ENCODE results near the gene PHKA1.

The PHKA1 gene

GRCh38 chrX:72713130-72713529 lies 976 bp downstream of the PHKA1 start:
- TF ChIP-seq, protein P1, sequence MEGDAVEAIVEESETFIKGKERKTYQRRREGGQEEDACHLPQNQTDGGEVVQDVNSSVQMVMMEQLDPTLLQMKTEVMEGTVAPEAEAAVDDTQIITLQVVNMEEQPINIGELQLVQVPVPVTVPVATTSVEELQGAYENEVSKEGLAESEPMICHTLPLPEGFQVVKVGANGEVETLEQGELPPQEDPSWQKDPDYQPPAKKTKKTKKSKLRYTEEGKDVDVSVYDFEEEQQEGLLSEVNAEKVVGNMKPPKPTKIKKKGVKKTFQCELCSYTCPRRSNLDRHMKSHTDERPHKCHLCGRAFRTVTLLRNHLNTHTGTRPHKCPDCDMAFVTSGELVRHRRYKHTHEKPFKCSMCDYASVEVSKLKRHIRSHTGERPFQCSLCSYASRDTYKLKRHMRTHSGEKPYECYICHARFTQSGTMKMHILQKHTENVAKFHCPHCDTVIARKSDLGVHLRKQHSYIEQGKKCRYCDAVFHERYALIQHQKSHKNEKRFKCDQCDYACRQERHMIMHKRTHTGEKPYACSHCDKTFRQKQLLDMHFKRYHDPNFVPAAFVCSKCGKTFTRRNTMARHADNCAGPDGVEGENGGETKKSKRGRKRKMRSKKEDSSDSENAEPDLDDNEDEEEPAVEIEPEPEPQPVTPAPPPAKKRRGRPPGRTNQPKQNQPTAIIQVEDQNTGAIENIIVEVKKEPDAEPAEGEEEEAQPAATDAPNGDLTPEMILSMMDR (conservative IDR thresholded peaks at IDR 0.05; ENCODE audit: low read depth, low read length): no peak
- H3K4me3 ChIP-seq (ENCODE audit: low read depth, low read length): peak overlapping the region; percentile 59
- peak; percentile 4 for DNase-seq (ENCODE audit: low read depth)

GRCh38 chrX:72712094-72712755 lies 1.9 kb downstream of the PHKA1 start:
- peak overlapping the region; percentile 14 for H3K4me3 ChIP-seq (ENCODE audit: low read depth, low read length)
- TF ChIP-seq, protein P1 (conservative IDR thresholded peaks at IDR 0.05; ENCODE audit: low read depth, low read length): no peak
- DNase-seq (ENCODE audit: low read depth): peak; percentile 56

DNA sequence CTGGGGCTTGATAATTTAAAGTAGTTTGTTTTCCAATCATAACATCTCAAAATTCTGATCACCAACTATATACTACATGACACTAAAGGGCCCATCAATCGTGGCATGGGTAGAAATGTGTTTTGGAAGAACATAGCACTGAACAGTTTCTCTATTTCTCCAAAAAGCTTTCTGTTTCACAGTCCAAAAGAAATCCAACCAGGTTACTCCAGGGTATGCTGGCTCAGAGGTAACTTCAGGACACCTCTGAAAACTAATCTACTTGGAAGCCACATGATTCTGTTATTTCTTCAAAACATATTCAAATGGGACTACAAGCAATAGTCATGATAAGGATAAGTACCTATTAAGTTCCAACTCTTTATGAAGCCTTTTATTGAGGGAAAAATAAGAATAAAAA lies 8.3 kb downstream of the PHKA1 start:
- no peak overlapping the region for H3K4me3 ChIP-seq (ENCODE audit: low read depth, low read length)
- TF ChIP-seq, protein P1 (conservative IDR thresholded peaks at IDR 0.05; ENCODE audit: low read depth, low read length): no peak
- peak; percentile 14 for DNase-seq (ENCODE audit: low read depth)

DNA sequence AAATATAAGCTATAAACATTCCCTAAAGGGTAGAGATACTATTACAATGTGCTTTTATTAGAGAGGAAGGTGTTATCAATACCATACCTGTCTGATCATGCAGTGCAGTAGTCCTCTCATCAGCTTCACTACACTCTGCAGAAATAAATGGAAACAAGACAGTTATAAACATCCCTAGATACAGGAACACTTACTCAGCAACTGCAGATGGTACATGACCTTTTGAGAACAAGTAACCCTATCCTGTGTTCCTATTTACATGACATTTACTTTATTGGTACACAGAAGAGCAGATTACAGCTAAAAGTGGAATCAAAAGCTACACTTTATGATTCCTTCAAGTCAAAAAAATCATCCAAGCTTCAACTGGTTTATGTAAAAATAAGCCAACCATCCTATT lies 9.0 kb downstream of the PHKA1 start:
- H3K4me3 ChIP-seq (ENCODE audit: low read depth, low read length): no peak overlapping the region
- TF ChIP-seq, protein P1 (conservative IDR thresholded peaks at IDR 0.05; ENCODE audit: low read depth, low read length): no peak
- no peak for DNase-seq (ENCODE audit: low read depth)

- H3K4me3 ChIP-seq (ENCODE audit: low read depth, low read length): no peak overlapping the region
- no peak for DNase-seq (ENCODE audit: low read depth)
- TF ChIP-seq, protein P1 (conservative IDR thresholded peaks at IDR 0.05; ENCODE audit: low read depth, low read length): no peak
These were observed 19.9 kb downstream of the PHKA1 start for GRCh38 chrX:72694170-72694569.

DNA sequence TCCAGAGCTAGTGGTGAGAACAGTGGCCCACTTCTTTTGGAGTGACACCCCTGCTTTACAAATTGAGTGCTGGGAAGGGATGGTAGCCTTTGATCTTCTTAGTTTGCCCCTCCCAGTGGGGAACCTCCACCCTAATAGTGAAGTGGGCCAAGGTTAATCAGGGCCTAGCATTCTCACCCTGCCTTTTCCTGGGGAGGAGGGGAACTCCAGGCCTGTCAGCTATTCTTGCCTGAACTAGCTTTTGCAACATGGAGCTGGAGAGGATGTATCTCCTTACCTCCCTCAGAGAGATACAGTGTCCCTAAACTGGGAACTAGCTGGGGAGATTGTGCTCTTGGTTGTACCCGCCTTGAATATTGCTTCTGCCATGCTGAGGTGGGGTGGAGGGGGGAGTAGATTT lies 20.6 kb downstream of the PHKA1 start:
- TF ChIP-seq, protein P1 (conservative IDR thresholded peaks at IDR 0.05; ENCODE audit: low read depth, low read length): no peak
- H3K4me3 ChIP-seq (ENCODE audit: low read depth, low read length): no peak overlapping the region
- DNase-seq (ENCODE audit: low read depth): no peak

GRCh38 chrX:72687396-72687795 lies 26.7 kb downstream of the PHKA1 start:
- no peak overlapping the region for H3K4me3 ChIP-seq (ENCODE audit: low read depth, low read length)
- no peak for DNase-seq (ENCODE audit: low read depth)
- TF ChIP-seq, protein P1 (conservative IDR thresholded peaks at IDR 0.05; ENCODE audit: low read depth, low read length): no peak

Measured in choroid plexus epithelial cell (primary cell).